OCI-LY7 (cell line): Measurements from ENCODE around the gene MAN1A2. TPM values are rescaled to one million over a fixed set of nuclear protein-coding genes. Genes with fewer than 3 reads are reported as not detected.
"Not testable (repeated sequence)": the region's sequence is repeated elsewhere in the genome, so short reads cannot be mapped to it uniquely, and the experiment has no call there.

Experiments
- BruUV-seq: library from RNA; stranded (reverse); fragments of 400-500 nt; replicated peaks from 2 replicates; lab custom pipeline; 2021; lab: Mats Ljungman, UMichigan
- CTCF ChIA-PET: fragments of 300-600 bp; sonication (Branson Sonifier 250); formaldehyde crosslinking; loops from one replicate; lab custom pipeline; 2022; ENCODE audit warnings: antibody characterized with exemption; ENCODE audit not compliant: unreplicated experiment; lab: Charles Lee
- POLR2A ChIA-PET: fragments of 300-600 bp; sonication (Branson Sonifier 250); formaldehyde crosslinking; loops from one replicate; lab custom pipeline; 2022; ENCODE audit warnings: antibody characterized with exemption; lab: Charles Lee
- DNase-seq: peaks from one replicate; pipeline ENCODE4 v3.0.0-alpha.2; 2015; ENCODE audit warnings: low spot score
- H2AFZ ChIP-seq: fragments of 200-600 bp; sonication (generic), shearing (Covaris generic); 2 replicates; pipeline ENCODE4 v1.6.1; 2014; ENCODE audit warnings: mild to moderate bottlenecking, antibody characterized with exemption, low read length, moderate library complexity
- H3K27ac ChIP-seq: fragments of 200-600 bp; sonication (generic); 2 replicates; pipeline ENCODE4 v1.5.1; 2014; ENCODE audit warnings: mixed run types, low read depth, mild to moderate bottlenecking, moderate library complexity, low read length, inconsistent platforms; ENCODE audit not compliant: poor library complexity, severe bottlenecking
- H3K36me3 ChIP-seq: fragments of 200-600 bp; sonication (generic); 2 replicates; pipeline ENCODE4 v1.6.1; 2014; ENCODE audit warnings: mild to moderate bottlenecking, antibody characterized with exemption, low read length, moderate library complexity, mixed read lengths; ENCODE audit not compliant: insufficient read depth
- H3K4me1 ChIP-seq: fragments of 200-600 bp; sonication (generic); 2 replicates; pipeline ENCODE4 v1.5.1; 2014; ENCODE audit warnings: mild to moderate bottlenecking, low read length; ENCODE audit not compliant: insufficient read depth, poor library complexity, severe bottlenecking
- H3K4me2 ChIP-seq: fragments of 200-600 bp; sonication (generic); 2 replicates; pipeline ENCODE4 v1.6.1; 2014; ENCODE audit warnings: mild to moderate bottlenecking, low read length
- H3K4me3 ChIP-seq: fragments of 200-600 bp; sonication (generic); 2 replicates; pipeline ENCODE4 v1.5.1; 2014; ENCODE audit warnings: mild to moderate bottlenecking, low read depth, low read length; ENCODE audit not compliant: poor library complexity, severe bottlenecking
- H3K79me2 ChIP-seq: fragments of 200-600 bp; sonication (generic); 2 replicates; pipeline ENCODE4 v1.6.1; 2016; ENCODE audit warnings: low read depth, mild to moderate bottlenecking, low read length, moderate library complexity, mixed read lengths; ENCODE audit not compliant: insufficient read depth
- H3K9me2 ChIP-seq: fragments of 200-600 bp; sonication (generic); 2 replicates; pipeline ENCODE4 v1.6.1; 2016; ENCODE audit warnings: mild to moderate bottlenecking, low read length, mixed read lengths; ENCODE audit not compliant: insufficient read depth
- H3K9me3 ChIP-seq: fragments of 200-600 bp; sonication (generic); 2 replicates; pipeline ENCODE4 v1.6.1; 2014; ENCODE audit warnings: mild to moderate bottlenecking, mixed run types, low read length, mixed read lengths
- H4K20me1 ChIP-seq: fragments of 200-600 bp; sonication (generic); 2 replicates; pipeline ENCODE4 v1.6.1; 2014; ENCODE audit warnings: mild to moderate bottlenecking, antibody characterized with exemption, low read length, moderate library complexity, mixed read lengths; ENCODE audit not compliant: insufficient read depth
- EZH2phosphoT487 ChIP-seq: fragments of 200-600 bp; sonication (generic); IDR thresholded peaks from 2 replicates; pipeline ENCODE4 v1.6.1; 2018; ENCODE audit warnings: low read depth, borderline replicate concordance, mild to moderate bottlenecking, mixed run types, antibody characterized with exemption, low read length, moderate library complexity, mixed read lengths
- intact Hi-C: fragments of 100-400 bp; cut with micrococcal nuclease; formaldehyde crosslinking; loops from one replicate; pipeline ENCODE4 v1.10.0; 2022; ENCODE audit not compliant: unreplicated experiment
- total RNA-seq, 2 experiments: library from RNA; depleted of rRNA in 1 of 2; stranded (reverse); fragments of >200 nt in 1 of 2; shearing (Covaris generic) in 1 of 2; gene quantifications; 2 replicates each; pipeline ENCODE4 v1.2.3, GENCODE V29; 2014 to 2022
- TF ChIP-seq, protein P1 (sequence below): fragments of 200-600 bp; sonication (generic); conservative IDR thresholded peaks from 2 replicates; pipeline ENCODE4 v1.5.1; 2014; ENCODE audit warnings: mild to moderate bottlenecking, antibody characterized with exemption, low read length, moderate library complexity, mixed read lengths

Gene MAN1A2
- total RNA-seq, 2 experiments from 2014 or later, result 16.1 to 27.5 TPM

DNA sequence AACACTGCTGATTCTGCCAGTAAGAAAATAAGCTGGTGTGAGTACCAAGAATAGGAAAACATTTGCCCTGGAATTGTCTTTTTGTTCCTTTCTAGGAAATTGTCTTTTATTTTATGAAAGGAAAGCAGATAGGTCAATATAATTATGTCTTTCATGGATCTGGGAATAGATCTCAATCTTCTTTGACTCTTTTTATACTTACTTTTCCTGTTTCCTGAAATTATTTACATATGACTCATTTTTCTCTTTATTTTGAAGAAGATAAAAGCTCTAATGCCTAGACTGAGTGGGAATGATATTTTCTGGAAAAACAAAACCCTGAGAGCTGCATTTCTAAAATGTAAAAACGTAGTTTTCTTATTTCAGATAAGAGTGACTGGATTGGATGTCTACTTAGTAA, 100.1 kb downstream of the MAN1A2 start:
- TF ChIP-seq, protein P1, sequence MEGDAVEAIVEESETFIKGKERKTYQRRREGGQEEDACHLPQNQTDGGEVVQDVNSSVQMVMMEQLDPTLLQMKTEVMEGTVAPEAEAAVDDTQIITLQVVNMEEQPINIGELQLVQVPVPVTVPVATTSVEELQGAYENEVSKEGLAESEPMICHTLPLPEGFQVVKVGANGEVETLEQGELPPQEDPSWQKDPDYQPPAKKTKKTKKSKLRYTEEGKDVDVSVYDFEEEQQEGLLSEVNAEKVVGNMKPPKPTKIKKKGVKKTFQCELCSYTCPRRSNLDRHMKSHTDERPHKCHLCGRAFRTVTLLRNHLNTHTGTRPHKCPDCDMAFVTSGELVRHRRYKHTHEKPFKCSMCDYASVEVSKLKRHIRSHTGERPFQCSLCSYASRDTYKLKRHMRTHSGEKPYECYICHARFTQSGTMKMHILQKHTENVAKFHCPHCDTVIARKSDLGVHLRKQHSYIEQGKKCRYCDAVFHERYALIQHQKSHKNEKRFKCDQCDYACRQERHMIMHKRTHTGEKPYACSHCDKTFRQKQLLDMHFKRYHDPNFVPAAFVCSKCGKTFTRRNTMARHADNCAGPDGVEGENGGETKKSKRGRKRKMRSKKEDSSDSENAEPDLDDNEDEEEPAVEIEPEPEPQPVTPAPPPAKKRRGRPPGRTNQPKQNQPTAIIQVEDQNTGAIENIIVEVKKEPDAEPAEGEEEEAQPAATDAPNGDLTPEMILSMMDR, result no peak
- TF ChIP-seq EZH2phosphoT487, result no peak
- Histone ChIP-seq H3K4me3 (no peak overlapping the region), H3K9me2 (no peaks in the 10 kb centered on the region), H2AFZ (no peak overlapping the region), H4K20me1 (no peaks in the 10 kb centered on the region), H3K27ac (no peak overlapping the region), H3K4me2 (no peak overlapping the region), H3K79me2 (no peaks in the 10 kb centered on the region), H3K9me3 (no peaks in the 10 kb centered on the region), H3K4me1 (no peaks in the 10 kb centered on the region), H3K36me3 (no peaks in the 10 kb centered on the region)
- no TSS peak for BruUV-seq
- intact Hi-C loops, result no loop called here
- POLR2A ChIA-PET, result no interaction called here
- CTCF ChIA-PET, result no interaction called here
- no peak for DNase-seq

DNA sequence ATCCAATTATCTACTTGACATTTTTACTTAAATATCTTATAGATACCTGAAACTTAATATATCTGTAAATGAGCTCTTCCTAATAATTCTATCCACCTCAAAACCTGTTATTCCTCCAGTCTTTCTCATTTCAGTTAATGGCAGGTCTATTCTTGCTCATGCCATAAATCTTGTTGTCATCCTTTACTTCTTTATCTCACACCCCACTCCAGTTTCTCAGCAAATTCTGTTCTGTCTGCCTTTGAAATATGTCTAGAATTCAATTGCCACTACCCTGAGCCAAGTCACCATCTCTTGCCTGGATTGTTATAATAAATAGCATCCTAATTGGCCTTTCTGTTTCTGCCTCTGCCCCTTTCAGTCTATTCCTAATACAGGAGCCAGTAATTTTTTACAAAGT, 105.8 kb downstream of the MAN1A2 start:
- H3K9me3 ChIP-seq, result no peaks in the 10 kb centered on the region
- no peaks in the 10 kb centered on the region for H3K36me3 ChIP-seq
- ChIA-PET POLR2A (interaction anchor here (0.6 to 1.1 kb wide), 3 partner anchors 17 to 40 kb away, joined by 3 to 5 read pairs (median 4); no protein-coding TSS in a partner anchor), CTCF (no interaction called here)
- H2AFZ ChIP-seq, result no peak overlapping the region
- no peak overlapping the region for H3K27ac ChIP-seq
- H3K4me3 ChIP-seq, result no peak overlapping the region
- no peaks in the 10 kb centered on the region for H3K4me1 ChIP-seq
- intact Hi-C loops, result no loop called here
- no peak for TF ChIP-seq EZH2phosphoT487
- TF ChIP-seq, protein P1, result no peak
- no peaks in the 10 kb centered on the region for H4K20me1 ChIP-seq
- no peak overlapping the region for H3K4me2 ChIP-seq
- H3K9me2 ChIP-seq, result no peaks in the 10 kb centered on the region
- no peak for DNase-seq
- no TSS peak for BruUV-seq
- H3K79me2 ChIP-seq, result no peaks in the 10 kb centered on the region

DNA sequence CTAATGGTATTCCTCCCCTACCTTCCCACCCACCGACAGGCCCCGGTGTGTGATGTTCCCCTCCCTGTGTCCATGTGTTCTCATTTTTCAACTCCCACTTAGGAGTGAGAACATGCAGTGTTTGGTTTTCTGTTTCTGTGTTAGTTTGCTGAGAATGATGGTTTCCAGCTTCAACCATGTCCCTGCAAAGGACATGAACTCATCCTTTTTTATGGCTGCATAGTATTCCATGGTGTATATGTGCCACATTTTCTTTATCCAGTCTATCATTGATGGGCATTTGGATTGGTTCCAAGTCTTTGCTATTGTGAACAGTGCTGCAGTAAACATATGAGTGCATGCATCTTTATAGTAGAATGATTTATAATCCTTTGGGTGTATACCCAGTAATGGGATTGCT, 108.2 kb downstream of the MAN1A2 start:
- CTCF ChIA-PET, H4K20me1 ChIP-seq, BruUV-seq, DNase-seq, H3K4me1 ChIP-seq, H3K9me3 ChIP-seq, H2AFZ ChIP-seq, H3K79me2 ChIP-seq, H3K4me3 ChIP-seq, POLR2A ChIA-PET, intact Hi-C loops, H3K27ac ChIP-seq, H3K36me3 ChIP-seq, H3K9me2 ChIP-seq, H3K4me2 ChIP-seq: not testable (repeated sequence)
